Caco-2 (cell line): Measurements from ENCODE around the gene RNF151. TPM values are rescaled to one million over a fixed set of nuclear protein-coding genes. Genes with fewer than 3 reads are reported as not detected.

Source experiments
- BruUV-seq: library from RNA; stranded (reverse); fragments of 400-500 nt; replicated peaks from 2 replicates; lab custom pipeline; 2021; lab: Mats Ljungman, UMichigan
- CTCF ChIA-PET: fragments of 300-600 bp; sonication (Branson Sonifier 250); formaldehyde crosslinking; loops from one replicate; lab custom pipeline; 2022; ENCODE audit warnings: antibody characterized with exemption; lab: Charles Lee
- POLR2A ChIA-PET: fragments of 300-600 bp; sonication (Branson Sonifier 250); formaldehyde crosslinking; loops from one replicate; lab custom pipeline; 2022; ENCODE audit warnings: antibody characterized with exemption; lab: Charles Lee
- DNase-seq, 2 experiments: peaks; one replicate each; pipeline versions ENCODE4 v3.0.0 to v3.0.0-alpha.2; 2020 to 2022
- H3K27me3 ChIP-seq: replicated peaks from 2 replicates; pipeline ENCODE4 v1.6.0; 2011; ENCODE audit warnings: low read length; ENCODE audit not compliant: control insufficient read depth, insufficient read depth
- H3K36me3 ChIP-seq: 2 replicates; pipeline ENCODE4 v1.5.1; 2011; ENCODE audit warnings: low read length; ENCODE audit not compliant: control insufficient read depth, insufficient read depth
- H3K4me1 ChIP-seq: fragments of 250-450 bp; sonication (Bioruptor Pico); 2 replicates; pipeline ENCODE4 v1.5.1; 2020; ENCODE audit warnings: mild to moderate bottlenecking
- H3K4me3 ChIP-seq: 2 replicates; pipeline ENCODE4 v1.5.1; 2011; ENCODE audit warnings: low read depth, mild to moderate bottlenecking, control low read depth, low read length
- H3K9me3 ChIP-seq: fragments of 250-450 bp; sonication (Bioruptor Pico); 2 replicates; pipeline ENCODE4 v1.5.1; 2020; ENCODE audit warnings: mild to moderate bottlenecking, moderate library complexity
- H3K27ac Mint-ChIP-seq: one replicate; pipeline ENCODE4 v1.8.0; 2022; ENCODE audit warnings: mixed read lengths; ENCODE audit not compliant: unreplicated experiment
- H3K27me3 Mint-ChIP-seq: one replicate; pipeline ENCODE4 v1.8.0; 2022; ENCODE audit warnings: mixed read lengths; ENCODE audit not compliant: insufficient read depth, unreplicated experiment
- H3K36me3 Mint-ChIP-seq: one replicate; pipeline ENCODE4 v1.8.0; 2022; ENCODE audit warnings: mild to moderate bottlenecking, mixed read lengths; ENCODE audit not compliant: insufficient read depth, unreplicated experiment
- H3K4me1 Mint-ChIP-seq: one replicate; pipeline ENCODE4 v1.8.0; 2022; ENCODE audit warnings: low read depth, mixed read lengths; ENCODE audit not compliant: unreplicated experiment
- H3K4me3 Mint-ChIP-seq: one replicate; pipeline ENCODE4 v1.8.0; 2022; ENCODE audit warnings: mild to moderate bottlenecking, moderate library complexity, mixed read lengths; ENCODE audit not compliant: unreplicated experiment
- H3K9me3 Mint-ChIP-seq: one replicate; pipeline ENCODE4 v1.8.0; 2022; ENCODE audit warnings: mixed read lengths; ENCODE audit not compliant: unreplicated experiment
- intact Hi-C: fragments of 100-400 bp; cut with micrococcal nuclease; formaldehyde crosslinking; loops from one replicate; pipeline ENCODE4 v1.10.0; 2022; ENCODE audit not compliant: unreplicated experiment
- total RNA-seq: library from RNA; stranded (reverse); gene quantifications from 2 replicates; pipeline ENCODE4 v1.2.3, GENCODE V29; 2022
- TF ChIP-seq, protein P1 (sequence below), 2 experiments: fragments of 200-600 bp in 1 of 2; IDR thresholded peaks; 1 replicate in 1 of 2; 2 replicates in 1 of 2; pipeline versions ENCODE4 v1.5.1 to v1.8.0; 2011 to 2022; ENCODE audit warnings: antibody characterized with exemption in 1 of 2, control low read depth in 1 of 2, inconsistent platforms in 1 of 2, low read depth in 1 of 2, low read length in 1 of 2, mild to moderate bottlenecking in 1 of 2, moderate library complexity in 1 of 2; ENCODE audit not compliant: insufficient read depth in 1 of 2, severe bottlenecking in 1 of 2, unreplicated experiment in 1 of 2

The RNF151 gene
- total RNA-seq, 1 experiment from 2014 or later = not detected

DNA sequence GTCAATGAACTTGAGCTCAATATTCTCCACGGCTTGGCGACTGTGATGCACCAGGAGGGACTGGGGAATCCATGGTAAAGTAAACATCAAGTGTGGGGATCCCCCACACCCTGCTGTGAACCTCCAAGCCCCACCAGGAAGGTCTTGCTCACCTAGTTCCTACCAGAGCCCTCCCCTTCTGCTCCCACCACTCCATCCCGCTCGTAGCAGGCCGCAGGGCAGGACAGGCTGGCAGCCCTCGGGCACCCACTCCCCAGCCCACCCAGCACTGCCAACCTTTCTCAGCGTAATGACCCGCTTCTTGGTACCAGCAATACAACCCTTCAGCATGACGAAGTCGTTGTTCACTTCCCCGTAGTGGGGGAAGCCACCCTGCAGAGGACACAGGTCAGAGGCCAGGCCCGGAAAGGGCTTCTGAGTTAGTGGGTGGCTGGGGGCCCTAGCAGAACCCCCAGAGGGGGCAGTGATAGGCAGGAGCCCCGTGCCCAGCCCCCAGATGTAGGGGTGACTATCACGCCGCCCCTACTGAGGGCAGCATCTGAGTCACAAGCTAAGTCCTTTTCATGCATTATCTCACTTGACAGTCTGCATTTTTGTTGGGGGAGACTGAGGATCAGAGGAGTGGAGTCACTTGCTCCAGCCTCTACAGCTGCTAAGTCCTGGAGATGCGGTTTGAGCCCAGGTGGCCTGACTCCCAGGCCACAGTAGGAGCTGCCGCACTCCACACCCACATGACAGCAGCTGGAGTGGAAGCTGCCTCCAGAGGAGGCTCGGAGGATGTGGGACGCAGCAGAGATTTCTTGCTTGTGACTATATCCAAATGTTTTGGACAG, 20.9 kb upstream of the RNF151 start:
- CTCF ChIA-PET = interaction anchor here (0.5 kb wide), 1 partner anchor 195 kb away, joined by 3 read pairs; no protein-coding TSS in a partner anchor
- BruUV-seq = no TSS peak
- Mint-ChIP-seq H3K4me1 (no peaks in the 10 kb centered on the region), H3K4me3 (no peak overlapping the region), H3K27me3 (no peaks in the 10 kb centered on the region), H3K9me3 (no peaks in the 10 kb centered on the region), H3K27ac (no peak overlapping the region), H3K36me3 (peaks cover 13% of the 10 kb centered on the region)
- H3K36me3 ChIP-seq = no peaks in the 10 kb centered on the region
- DNase-seq = no peak
- intact Hi-C loops = no loop called here
- H3K27me3 ChIP-seq = no peaks in the 10 kb centered on the region
- peaks cover 15% of the 10 kb centered on the region for H3K4me1 ChIP-seq
- no peak overlapping the region for H3K4me3 ChIP-seq
- no peaks in the 10 kb centered on the region for H3K9me3 ChIP-seq
- TF ChIP-seq, protein P1, sequence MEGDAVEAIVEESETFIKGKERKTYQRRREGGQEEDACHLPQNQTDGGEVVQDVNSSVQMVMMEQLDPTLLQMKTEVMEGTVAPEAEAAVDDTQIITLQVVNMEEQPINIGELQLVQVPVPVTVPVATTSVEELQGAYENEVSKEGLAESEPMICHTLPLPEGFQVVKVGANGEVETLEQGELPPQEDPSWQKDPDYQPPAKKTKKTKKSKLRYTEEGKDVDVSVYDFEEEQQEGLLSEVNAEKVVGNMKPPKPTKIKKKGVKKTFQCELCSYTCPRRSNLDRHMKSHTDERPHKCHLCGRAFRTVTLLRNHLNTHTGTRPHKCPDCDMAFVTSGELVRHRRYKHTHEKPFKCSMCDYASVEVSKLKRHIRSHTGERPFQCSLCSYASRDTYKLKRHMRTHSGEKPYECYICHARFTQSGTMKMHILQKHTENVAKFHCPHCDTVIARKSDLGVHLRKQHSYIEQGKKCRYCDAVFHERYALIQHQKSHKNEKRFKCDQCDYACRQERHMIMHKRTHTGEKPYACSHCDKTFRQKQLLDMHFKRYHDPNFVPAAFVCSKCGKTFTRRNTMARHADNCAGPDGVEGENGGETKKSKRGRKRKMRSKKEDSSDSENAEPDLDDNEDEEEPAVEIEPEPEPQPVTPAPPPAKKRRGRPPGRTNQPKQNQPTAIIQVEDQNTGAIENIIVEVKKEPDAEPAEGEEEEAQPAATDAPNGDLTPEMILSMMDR (IDR thresholded peaks at IDR 0.05; ENCODE audit: insufficient read depth in 1 of 2, low read depth in 1 of 2, low read length in 1 of 2, severe bottlenecking in 1 of 2, unreplicated experiment in 1 of 2) = no peak
- POLR2A ChIA-PET = no interaction called here

DNA sequence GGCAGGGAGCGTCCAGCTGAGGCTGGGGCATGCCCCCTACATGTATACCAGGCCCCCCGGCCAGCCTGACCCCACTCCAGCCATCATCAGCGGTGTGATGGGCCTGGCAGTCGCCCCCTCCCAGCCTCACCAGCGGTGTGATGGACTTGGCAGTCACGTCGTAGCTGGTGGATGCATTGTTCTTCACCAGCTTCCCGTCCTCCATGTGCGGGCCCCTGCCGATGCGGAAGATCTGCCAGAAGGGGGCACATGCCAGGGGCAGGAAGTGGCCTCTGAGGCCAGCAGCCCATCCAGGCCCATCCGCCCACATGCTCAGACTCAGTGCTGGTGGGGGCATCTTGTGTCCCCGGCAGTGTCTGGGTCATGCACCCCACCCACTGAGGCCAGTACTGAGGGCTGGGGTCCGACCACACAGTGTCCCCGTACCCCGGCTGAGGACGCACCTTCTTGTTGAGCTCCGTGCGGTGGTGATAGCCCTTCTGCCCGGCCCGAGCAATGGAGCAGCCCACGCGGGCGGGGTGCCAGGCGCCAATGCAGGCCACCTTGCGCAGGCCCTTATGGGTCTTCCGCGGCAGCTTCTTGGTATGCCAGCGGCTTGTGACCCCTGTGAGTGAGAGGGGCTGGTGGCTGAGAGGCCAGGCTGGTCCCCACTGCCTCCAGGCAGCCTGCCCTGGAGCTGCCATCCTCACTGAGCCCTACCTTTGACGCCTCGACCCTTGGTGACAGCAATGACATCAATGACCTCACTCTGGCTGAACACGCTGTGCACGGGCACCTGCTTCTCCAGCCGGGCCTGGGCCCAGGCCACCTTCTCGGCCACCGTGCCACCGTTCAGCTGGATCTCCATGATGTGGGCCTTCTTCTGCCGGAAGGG, 19.9 kb upstream of the RNF151 start:
- BruUV-seq = no TSS peak
- no peaks in the 10 kb centered on the region for H3K4me1 Mint-ChIP-seq
- intact Hi-C loops = no loop called here
- Histone ChIP-seq H3K4me3 (no peak overlapping the region), H3K9me3 (no peaks in the 10 kb centered on the region), H3K27me3 (no peaks in the 10 kb centered on the region), H3K4me1 (peaks cover 11% of the 10 kb centered on the region), H3K36me3 (no peaks in the 10 kb centered on the region)
- no peak overlapping the region for H3K27ac Mint-ChIP-seq
- DNase-seq = no peak
- H3K9me3 Mint-ChIP-seq = no peaks in the 10 kb centered on the region
- H3K36me3 Mint-ChIP-seq = peaks cover 13% of the 10 kb centered on the region
- H3K27me3 Mint-ChIP-seq = no peaks in the 10 kb centered on the region
- POLR2A ChIA-PET = no interaction called here
- CTCF ChIA-PET = no interaction called here
- TF ChIP-seq, protein P1 (IDR thresholded peaks at IDR 0.05; ENCODE audit: insufficient read depth in 1 of 2, low read depth in 1 of 2, low read length in 1 of 2, severe bottlenecking in 1 of 2, unreplicated experiment in 1 of 2) = no peak
- no peak overlapping the region for H3K4me3 Mint-ChIP-seq

DNA sequence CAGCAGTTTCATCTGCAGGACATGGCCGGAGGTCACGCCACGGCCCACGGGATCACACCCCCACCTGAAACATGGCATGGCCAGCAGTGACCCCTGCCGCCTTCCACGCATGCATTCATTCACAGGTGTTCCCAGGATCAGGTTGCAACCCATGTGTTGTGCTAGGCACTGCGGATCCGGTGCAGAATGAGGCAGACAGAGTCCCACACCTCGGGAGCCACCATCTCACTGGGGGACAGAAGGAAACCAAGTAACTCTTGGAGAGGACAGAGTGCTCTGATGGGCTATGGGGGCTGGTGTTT, 19.3 kb upstream of the RNF151 start:
- Mint-ChIP-seq H3K27ac (no peak overlapping the region), H3K9me3 (no peaks in the 10 kb centered on the region), H3K4me1 (no peaks in the 10 kb centered on the region), H3K36me3 (peaks cover 12% of the 10 kb centered on the region), H3K4me3 (no peak overlapping the region), H3K27me3 (no peaks in the 10 kb centered on the region)
- H3K9me3 ChIP-seq = no peaks in the 10 kb centered on the region
- TF ChIP-seq, protein P1 (IDR thresholded peaks at IDR 0.05; ENCODE audit: insufficient read depth in 1 of 2, low read depth in 1 of 2, low read length in 1 of 2, severe bottlenecking in 1 of 2, unreplicated experiment in 1 of 2) = no peak
- BruUV-seq = no TSS peak
- H3K27me3 ChIP-seq = no peaks in the 10 kb centered on the region
- no peak overlapping the region for H3K4me3 ChIP-seq
- H3K36me3 ChIP-seq = no peaks in the 10 kb centered on the region
- intact Hi-C loops = no loop called here
- DNase-seq = no peak
- POLR2A ChIA-PET = no interaction called here
- peaks cover 5% of the 10 kb centered on the region for H3K4me1 ChIP-seq
- CTCF ChIA-PET = interaction anchor here (0.7 kb wide), 1 partner anchor 203 kb away, joined by 4 read pairs; no protein-coding TSS in a partner anchor
